HG03108 (cell line): Measurements from ENCODE around the gene FUT4.
"Not testable (repeated sequence)": the region's sequence is repeated elsewhere in the genome, so short reads cannot be mapped to it uniquely, and the experiment has no call there.

Source experiments
- ATAC-seq: cut with Tn5 transposase; IDR thresholded peaks from one replicate; pipeline ENCODE4 v1.9.1; 2021; ENCODE audit warnings: moderate library complexity; ENCODE audit not compliant: unreplicated experiment

Gene FUT4

DNA sequence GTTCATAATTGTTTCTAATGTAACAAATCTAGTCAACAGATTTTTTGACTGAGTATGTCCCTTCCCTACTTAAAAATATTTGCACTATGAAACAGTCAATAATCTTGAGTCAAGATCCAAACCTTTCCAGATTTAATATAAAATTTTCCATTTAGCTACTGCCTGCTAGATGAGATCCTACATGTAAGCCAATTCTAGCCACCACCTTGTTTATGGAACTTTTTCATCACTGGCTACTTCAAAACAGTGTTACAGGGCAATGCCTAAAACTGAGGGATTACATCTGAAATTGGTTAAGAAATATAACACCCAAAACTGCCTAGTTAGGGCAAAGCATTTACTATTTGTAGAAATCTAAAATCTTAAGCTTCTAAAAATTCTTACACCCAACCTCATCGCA, 10.5 kb upstream of the FUT4 start:
- ATAC-seq = no peak

DNA sequence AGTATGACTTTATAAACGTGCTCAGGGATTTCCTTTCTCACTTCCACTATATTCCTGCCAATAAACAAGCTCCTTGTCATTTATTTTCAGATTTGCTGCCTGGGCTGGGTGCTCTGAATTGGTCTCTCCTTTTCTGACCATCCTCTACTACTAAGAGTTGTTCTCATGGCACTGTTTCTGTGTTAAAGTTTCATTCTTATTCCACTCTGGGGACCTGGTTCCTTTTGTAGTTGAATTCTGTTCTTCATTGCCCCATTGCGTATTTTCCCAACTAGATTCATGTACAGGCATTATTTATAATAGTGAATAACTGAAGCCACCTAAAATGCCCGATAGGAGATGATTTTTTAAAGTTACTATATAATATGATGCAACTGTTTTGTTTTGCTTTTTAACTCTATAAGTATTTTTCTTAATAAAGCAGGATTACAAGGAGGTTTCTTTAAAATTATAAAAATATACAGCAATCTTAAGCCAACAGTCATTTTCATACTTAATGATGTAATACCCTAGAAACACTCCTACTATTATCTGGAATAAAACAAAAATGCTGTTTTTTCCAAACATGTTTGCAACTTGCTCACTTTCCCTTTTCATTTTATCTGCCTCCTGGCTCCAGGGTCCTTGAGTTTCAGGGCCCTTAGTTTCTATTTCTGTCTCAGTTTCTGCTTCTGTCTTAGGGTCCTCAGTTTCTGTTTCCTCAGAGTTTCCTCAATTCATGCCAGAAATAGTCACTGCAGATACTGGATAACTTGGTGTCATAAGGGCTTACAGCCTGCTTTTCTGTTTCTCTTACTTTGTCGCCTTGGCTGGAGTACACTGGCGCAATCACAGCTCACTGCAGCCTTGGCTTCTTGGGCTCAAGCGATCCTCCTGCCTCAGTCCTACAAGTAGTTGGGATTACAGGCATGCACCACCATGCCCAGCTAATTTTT, 9.8 kb upstream of the FUT4 start:
- ATAC-seq = no peak

DNA sequence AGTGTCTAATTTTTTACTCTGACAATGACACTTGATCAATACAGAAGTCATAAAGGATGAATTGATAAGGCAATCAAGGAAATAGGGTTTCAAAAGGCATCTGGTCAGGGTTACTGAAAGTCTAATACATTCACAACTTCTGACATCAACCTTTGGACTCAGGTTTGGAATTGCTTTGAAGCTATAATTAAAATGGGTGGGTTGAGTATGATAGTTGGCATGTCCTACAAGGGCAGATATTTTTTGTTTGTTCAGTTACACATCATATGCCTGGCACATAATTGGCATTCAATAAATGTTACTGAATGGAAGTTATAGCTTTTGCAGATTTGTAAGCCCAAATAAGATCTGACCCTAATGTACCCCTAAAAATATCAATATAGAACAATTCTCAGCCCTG, 7.3 kb upstream of the FUT4 start:
- no peak for ATAC-seq

DNA sequence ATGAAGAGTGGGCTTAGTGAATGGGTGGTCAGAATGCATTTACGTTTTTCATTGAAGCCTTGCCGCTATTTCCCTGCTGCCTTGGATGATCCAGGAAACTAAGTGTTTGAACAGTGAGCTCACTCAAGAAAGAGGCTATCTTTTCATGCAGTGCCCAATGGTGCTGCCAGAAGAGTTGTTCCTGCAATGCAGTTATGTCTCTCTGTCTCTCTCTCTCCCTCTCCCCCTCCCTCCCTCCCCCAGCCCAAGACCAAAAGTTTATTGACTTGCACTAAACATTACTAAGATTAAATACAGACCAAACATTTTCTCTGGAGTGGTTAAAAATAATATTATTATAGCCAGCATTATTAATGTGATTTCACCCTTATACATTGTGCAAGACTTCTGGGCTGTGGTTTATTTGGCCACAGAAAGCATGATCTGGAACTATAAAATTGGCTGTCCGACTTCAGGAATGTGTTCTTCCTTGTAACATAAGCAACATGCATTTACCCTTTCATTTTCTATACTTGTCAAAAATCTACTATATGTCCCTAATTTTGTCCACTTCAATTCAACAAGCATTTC, 6.6 kb upstream of the FUT4 start:
- ATAC-seq = no peak

DNA sequence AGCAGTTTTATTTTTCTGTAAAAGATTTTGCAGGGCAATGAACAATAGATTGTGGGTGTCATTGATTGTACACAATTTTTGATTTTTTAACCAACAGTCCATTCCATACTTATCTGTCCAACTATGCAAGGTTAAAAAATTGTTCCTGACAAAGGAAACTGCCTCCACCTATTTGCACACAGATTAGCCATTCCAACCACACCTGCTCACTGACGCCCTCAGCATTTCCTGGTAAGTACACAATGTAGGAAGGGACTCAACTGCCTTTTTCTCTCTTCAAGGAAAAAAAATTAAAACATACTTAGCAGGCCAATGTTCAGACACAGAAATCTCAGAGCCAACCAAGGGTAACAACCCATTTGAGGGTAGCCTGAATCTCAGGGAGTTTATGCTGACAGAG, 4.3 kb upstream of the FUT4 start:
- ATAC-seq = no peak

DNA sequence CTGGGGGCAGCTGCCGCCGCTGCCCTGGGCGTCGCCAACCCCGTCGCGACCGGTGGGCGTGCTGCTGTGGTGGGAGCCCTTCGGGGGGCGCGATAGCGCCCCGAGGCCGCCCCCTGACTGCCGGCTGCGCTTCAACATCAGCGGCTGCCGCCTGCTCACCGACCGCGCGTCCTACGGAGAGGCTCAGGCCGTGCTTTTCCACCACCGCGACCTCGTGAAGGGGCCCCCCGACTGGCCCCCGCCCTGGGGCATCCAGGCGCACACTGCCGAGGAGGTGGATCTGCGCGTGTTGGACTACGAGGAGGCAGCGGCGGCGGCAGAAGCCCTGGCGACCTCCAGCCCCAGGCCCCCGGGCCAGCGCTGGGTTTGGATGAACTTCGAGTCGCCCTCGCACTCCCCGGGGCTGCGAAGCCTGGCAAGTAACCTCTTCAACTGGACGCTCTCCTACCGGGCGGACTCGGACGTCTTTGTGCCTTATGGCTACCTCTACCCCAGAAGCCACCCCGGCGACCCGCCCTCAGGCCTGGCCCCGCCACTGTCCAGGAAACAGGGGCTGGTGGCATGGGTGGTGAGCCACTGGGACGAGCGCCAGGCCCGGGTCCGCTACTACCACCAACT, 1.0 kb downstream of the FUT4 start:
- no peak for ATAC-seq

DNA sequence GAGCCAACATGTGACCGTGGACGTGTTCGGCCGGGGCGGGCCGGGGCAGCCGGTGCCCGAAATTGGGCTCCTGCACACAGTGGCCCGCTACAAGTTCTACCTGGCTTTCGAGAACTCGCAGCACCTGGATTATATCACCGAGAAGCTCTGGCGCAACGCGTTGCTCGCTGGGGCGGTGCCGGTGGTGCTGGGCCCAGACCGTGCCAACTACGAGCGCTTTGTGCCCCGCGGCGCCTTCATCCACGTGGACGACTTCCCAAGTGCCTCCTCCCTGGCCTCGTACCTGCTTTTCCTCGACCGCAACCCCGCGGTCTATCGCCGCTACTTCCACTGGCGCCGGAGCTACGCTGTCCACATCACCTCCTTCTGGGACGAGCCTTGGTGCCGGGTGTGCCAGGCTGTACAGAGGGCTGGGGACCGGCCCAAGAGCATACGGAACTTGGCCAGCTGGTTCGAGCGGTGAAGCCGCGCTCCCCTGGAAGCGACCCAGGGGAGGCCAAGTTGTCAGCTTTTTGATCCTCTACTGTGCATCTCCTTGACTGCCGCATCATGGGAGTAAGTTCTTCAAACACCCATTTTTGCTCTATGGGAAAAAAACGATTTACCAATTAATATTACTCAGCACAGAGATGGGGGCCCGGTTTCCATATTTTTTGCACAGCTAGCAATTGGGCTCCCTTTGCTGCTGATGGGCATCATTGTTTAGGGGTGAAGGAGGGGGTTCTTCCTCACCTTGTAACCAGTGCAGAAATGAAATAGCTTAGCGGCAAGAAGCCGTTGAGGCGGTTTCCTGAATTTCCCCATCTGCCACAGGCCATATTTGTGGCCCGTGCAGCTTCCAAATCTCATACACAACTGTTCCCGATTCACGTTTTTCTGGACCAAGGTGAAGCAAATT, 1.8 kb downstream of the FUT4 start:
- ATAC-seq = no peak

DNA sequence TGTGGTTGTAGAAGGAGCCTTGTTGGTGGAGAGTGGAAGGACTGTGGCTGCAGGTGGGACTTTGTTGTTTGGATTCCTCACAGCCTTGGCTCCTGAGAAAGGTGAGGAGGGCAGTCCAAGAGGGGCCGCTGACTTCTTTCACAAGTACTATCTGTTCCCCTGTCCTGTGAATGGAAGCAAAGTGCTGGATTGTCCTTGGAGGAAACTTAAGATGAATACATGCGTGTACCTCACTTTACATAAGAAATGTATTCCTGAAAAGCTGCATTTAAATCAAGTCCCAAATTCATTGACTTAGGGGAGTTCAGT, 2.4 kb downstream of the FUT4 start:
- no peak for ATAC-seq

DNA sequence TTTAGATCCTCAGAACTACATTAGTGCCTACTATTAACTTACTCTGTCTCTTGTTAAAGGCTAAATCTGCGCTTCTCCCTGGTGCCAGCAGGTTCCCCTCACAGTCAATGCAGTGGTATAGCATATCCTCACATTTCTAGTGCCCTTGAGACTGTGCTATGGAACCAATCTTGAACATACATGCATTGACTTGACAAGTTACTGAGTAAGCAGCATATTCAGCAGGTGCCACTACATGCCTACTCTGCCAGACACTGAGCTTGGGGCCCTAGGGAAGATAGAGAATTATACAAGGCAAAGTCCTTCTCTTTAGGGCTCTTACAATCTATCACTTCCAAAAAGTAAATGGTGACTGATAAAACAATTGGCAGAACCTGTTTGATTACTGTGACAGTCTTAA, 3.2 kb downstream of the FUT4 start:
- ATAC-seq = no peak

DNA sequence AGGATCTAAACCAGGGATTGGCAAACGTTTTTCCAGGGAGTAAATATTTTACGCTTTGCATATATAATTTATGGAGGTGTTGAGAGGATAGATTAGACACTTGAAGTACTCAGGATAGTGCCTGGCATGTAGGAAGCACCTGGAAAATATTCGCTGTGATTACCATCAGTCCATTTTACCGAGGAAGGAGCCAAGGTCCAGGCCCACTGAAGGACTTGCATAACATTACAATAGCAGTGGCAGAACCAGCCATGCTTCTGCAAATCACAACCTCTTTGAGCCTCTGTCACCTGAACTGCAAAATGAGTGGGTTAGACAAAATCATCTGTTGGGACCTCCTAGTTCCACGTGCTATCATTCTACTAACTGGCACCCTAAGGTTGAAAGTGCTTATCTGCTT, 5.4 kb downstream of the FUT4 start:
- no peak for ATAC-seq

DNA sequence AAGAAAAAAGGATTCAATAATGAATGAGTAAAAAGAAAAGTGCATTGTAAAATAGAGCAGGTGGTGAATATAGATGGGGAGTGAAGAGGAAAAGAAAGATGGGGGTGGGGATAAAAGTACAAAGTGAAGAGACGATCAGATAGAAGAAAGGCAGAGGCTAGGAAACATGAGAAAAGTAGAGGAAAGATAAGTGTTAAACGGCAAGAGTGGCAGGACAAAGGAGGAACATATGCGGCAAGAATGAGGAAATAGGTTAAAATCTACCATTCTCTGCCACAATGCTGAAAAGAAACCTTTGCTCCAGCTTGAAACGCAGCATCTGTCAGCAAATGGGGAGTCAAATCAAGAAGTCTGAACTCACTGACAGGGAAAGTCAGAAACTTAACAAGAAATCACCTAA, 6.8 kb downstream of the FUT4 start:
- no peak for ATAC-seq

DNA sequence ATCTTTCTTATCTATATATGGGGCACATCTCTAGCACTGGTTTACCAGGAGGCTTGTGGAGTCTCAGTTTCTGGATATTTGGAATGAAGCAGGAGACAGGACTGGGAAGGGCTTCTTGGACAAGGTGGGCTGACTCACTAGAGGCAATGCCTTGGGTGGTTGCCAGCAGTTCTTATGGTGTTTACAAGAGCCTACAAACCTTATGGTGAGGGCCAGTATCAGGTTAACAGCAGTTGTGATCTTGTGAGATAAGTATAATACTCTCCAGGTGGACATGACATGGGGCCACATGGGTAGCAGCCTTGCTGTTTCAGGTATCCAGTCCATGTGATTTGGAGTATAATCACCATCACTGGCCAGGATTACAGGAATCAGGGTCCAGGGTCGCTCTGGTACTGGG, 10.2 kb downstream of the FUT4 start:
- no peak for ATAC-seq

DNA sequence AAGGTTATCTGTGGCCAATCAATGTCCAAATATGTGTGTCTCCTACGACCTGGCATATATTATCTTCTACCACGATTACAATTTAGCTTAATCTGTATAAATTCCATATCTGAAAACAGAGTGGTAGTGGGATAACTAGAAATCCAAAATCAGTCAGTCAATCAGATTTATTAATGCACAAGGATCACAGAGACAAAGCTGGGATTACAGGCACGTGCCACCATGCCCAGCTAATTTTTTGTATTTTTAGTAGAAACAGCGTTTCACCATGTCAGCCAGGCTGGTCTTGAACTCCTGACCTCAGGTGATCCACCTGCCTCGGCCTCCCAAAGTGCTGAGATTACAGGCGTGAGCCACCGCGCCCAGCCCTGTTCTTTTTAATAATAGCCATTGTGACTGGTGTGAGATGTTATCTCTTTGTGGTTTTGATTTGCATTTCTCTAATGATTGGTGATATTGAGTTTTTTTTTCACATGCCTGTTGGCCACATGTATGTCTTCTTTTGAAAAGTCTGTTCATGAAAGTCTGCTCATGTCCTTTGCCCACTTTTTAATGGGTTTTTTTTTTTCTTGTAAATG, 12.1 kb downstream of the FUT4 start:
- not testable (repeated sequence) for ATAC-seq

DNA sequence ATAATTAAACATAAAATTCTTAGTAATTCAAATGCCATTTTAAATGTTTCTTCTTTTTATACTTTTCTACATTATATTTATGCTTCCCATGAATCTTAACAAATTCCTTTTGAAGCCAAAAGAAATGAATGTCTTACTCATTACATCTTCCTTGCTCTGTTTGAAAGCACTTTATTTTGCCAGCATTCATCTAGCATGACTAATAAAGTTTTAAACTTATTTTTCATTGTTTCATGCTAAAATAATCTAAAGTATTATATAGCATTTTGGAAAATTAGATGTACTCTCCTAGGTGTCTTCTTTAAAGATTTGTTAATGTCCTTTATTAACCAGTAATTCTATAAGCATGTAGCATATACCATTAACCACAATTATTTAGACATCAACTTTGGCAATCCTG, 13.7 kb downstream of the FUT4 start:
- ATAC-seq = no peak

DNA sequence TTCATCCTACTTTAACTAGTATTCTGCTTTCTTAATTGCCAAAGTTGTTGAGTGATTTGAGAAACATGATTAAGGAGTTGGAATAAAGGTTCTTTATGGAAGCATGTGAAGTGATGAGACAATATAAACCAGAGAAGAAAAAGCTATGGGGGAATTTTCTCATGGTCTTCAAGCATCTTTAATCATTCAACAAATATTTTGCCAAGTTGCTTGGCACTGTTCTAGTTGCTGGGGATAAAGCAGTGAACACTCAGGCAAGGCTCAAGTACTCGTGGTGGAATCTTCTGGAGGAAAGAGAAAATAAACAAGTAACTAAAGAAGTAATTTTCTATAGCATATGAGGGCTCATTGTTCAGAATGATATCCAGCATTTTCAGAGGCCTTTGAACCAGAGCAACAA, 14.3 kb downstream of the FUT4 start:
- no peak for ATAC-seq

DNA sequence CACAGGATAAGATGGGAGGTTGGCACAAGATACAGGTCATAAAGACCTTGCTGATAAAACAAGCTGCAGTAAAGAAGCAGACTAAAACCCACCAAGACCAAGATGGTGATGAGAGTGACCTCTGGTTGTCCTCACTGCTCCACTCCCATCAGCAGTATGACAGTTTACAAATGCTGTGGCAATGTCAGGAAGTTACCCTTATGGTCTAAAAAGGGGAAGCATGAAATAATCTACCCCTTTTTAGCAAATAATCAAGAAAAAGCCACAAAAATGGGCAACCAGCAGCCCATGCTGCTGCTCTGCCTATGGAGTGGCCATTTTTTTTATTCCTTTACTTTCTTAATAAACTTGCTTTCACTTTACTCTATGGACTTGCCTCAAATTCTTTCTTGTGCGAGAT, 14.7 kb downstream of the FUT4 start:
- no peak for ATAC-seq

DNA sequence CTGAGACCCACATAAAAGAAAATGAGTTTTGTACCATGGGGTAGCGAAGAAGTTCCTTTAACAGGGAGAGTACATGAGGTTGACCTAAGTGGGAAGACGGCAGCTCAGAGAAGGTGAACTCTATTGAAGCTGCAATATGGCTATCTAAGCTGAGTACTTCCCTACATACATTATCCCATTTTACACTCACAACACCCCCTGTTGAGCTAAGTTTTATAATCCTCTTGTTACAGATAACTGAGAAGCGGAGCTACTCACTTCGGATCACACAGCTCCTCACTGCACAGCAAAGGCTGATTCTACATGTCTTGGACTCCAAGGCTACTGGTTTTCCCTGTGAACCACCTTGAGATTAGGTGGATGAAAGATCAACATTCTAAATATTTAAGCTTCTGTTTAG, 15.2 kb downstream of the FUT4 start:
- ATAC-seq = no peak

DNA sequence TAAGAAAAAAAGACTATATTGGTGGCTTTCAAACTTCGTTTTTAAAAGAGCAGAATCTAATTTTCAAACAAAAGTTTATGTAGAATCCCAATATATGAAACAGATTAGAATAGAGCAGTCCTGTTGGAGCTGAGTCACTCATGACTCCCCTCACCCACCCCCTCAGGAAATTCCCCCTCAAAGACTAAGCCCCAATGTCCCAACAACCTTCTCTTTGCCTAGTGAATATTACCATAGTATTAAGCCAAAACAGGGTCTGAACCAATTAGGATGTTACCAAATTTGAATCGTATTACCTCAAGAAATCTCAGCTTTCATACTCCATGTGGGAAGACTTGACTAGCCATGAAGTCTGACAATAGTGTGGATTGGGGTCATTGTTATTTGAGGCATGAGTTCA, 15.6 kb downstream of the FUT4 start:
- no peak for ATAC-seq

DNA sequence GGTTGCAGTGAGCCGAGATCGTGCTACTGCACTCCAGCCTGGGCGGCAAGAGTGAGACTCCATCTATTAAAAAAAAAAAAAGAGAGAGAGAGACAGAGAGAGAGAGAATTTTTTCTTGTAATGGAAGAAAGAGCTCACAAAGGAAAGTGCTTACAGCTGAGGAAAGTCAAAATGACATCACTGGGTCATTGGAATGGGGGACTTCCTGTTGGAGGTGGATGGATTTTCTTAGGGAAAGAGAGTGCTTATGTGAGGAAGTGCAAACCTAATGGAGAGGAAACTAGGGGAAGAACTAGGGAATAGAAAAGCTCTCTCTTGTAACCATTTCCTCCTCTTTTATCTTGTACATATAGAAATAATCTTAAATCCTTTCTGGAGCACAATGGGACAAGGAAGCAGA, 17.1 kb downstream of the FUT4 start:
- ATAC-seq = no peak

DNA sequence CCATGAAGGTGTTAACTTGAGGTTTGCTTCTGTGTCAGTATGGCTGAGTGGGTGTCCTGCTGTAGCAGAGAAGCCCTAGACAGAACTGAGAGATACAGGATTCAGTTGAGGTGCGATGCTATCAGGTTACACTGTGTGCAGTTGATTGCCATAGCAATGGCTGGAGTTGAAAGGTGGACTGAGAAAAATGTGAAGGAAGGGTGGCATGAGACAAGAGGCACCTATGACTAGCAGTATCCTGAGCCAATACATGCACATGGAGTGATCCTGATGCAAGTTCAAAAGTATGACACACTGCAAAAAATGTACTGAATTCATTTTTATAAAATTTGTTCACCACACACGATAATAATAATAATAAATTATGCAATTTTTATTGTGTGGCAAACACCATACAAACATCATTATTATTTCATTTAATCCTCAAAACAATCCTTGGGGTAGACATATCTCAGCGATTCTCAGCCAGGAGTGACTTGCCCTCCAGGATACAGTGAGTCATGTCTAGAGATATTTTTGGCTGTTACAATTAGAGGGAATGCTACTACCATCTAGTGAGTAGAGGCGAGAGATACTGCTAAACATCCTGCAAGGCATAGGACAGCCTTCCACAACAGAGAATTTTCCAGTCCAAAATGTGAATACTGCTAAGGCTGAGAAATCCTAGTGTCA, 19.6 kb downstream of the FUT4 start:
- no peak for ATAC-seq
